ENCODE results near the gene LEFTY1. TPM values are rescaled to one million over a fixed set of nuclear protein-coding genes. Genes with fewer than 3 reads are reported as not detected.

Gene LEFTY1
- polyA plus RNA-seq, 2 donors: 0.02 to 0.10 TPM

- H3K9me3 ChIP-seq (ENCODE audit: control insufficient read depth in 2 of 2, insufficient read depth in 1 of 2, low read depth in 1 of 2, low read length in 1 of 2): no peaks in the 10 kb centered on the region
- no peak overlapping the region for H3K27ac ChIP-seq (ENCODE audit: low read depth in 2 of 2, low read length in 1 of 2)
- H3K27me3 ChIP-seq (ENCODE audit: control insufficient read depth in 1 of 2, insufficient read depth in 2 of 2, low read length in 2 of 2): no peaks in the 10 kb centered on the region
- H3K4me3 ChIP-seq (ENCODE audit: low read depth in 1 of 2, low read length in 2 of 2): no peak overlapping the region
- WGBS, 2 donors: 86 to 93% methylated on average over 6 of the region's 6 CpGs
- peaks cover 0 to 2% of the 10 kb centered on the region in 2 donors for H3K4me1 ChIP-seq (ENCODE audit: control insufficient read depth in 2 of 2, insufficient read depth in 2 of 2, low read length in 1 of 2)
- no peaks in the 10 kb centered on the region for H3K36me3 ChIP-seq (ENCODE audit: control insufficient read depth in 2 of 2, insufficient read depth in 2 of 2, low read length in 1 of 2)
Measured at GRCh38 chr1:225906467-225906866, 17.5 kb upstream of the LEFTY1 start.

- Histone ChIP-seq H3K27ac (ENCODE audit: low read depth in 2 of 2, low read length in 1 of 2) (no peak overlapping the region), H3K27me3 (ENCODE audit: control insufficient read depth in 1 of 2, insufficient read depth in 2 of 2, low read length in 2 of 2) (no peaks in the 10 kb centered on the region), H3K36me3 (ENCODE audit: control insufficient read depth in 2 of 2, insufficient read depth in 2 of 2, low read length in 1 of 2) (no peaks in the 10 kb centered on the region), H3K9me3 (ENCODE audit: control insufficient read depth in 2 of 2, insufficient read depth in 1 of 2, low read depth in 1 of 2, low read length in 1 of 2) (no peaks in the 10 kb centered on the region), H3K4me1 (ENCODE audit: control insufficient read depth in 2 of 2, insufficient read depth in 2 of 2, low read length in 1 of 2) (peaks cover 0 to 2% of the 10 kb centered on the region in 2 donors), H3K4me3 (ENCODE audit: low read depth in 1 of 2, low read length in 2 of 2) (no peak overlapping the region)
- WGBS, 2 donors: 88 to 94% methylated on average over 4 of the region's 4 CpGs
Measured at GRCh38 chr1:225903623-225904022, 14.7 kb upstream of the LEFTY1 start.

GRCh38 chr1:225899044-225899925 is 10.3 kb upstream of the LEFTY1 start:
- 70 to 75% methylated on average over 4 of the region's 4 CpGs for WGBS, 2 donors
- no peak overlapping the region for H3K27ac ChIP-seq (ENCODE audit: low read depth in 2 of 2, low read length in 1 of 2)
- no peak overlapping the region for H3K4me3 ChIP-seq (ENCODE audit: low read depth in 1 of 2, low read length in 2 of 2)
- H3K9me3 ChIP-seq (ENCODE audit: control insufficient read depth in 2 of 2, insufficient read depth in 1 of 2, low read depth in 1 of 2, low read length in 1 of 2): no peaks in the 10 kb centered on the region
- peaks cover 2 to 5% of the 10 kb centered on the region in 2 donors for H3K4me1 ChIP-seq (ENCODE audit: control insufficient read depth in 2 of 2, insufficient read depth in 2 of 2, low read length in 1 of 2)
- H3K27me3 ChIP-seq (ENCODE audit: control insufficient read depth in 1 of 2, insufficient read depth in 2 of 2, low read length in 2 of 2): no peaks in the 10 kb centered on the region
- H3K36me3 ChIP-seq (ENCODE audit: control insufficient read depth in 2 of 2, insufficient read depth in 2 of 2, low read length in 1 of 2): no peaks in the 10 kb centered on the region

- H3K27ac ChIP-seq (ENCODE audit: low read depth in 2 of 2, low read length in 1 of 2): no peak overlapping the region
- peaks cover 2 to 5% of the 10 kb centered on the region in 2 donors for H3K4me1 ChIP-seq (ENCODE audit: control insufficient read depth in 2 of 2, insufficient read depth in 2 of 2, low read length in 1 of 2)
- no peaks in the 10 kb centered on the region for H3K9me3 ChIP-seq (ENCODE audit: control insufficient read depth in 2 of 2, insufficient read depth in 1 of 2, low read depth in 1 of 2, low read length in 1 of 2)
- no peaks in the 10 kb centered on the region for H3K36me3 ChIP-seq (ENCODE audit: control insufficient read depth in 2 of 2, insufficient read depth in 2 of 2, low read length in 1 of 2)
- 83 to 84% methylated on average over 19 of the region's 19 CpGs for WGBS, 2 donors
- no peak overlapping the region for H3K4me3 ChIP-seq (ENCODE audit: low read depth in 1 of 2, low read length in 2 of 2)
- no peaks in the 10 kb centered on the region for H3K27me3 ChIP-seq (ENCODE audit: control insufficient read depth in 1 of 2, insufficient read depth in 2 of 2, low read length in 2 of 2)
Measured at GRCh38 chr1:225897595-225898514, 8.9 kb upstream of the LEFTY1 start.

- Histone ChIP-seq H3K4me3 (ENCODE audit: low read depth in 1 of 2, low read length in 2 of 2) (no peak overlapping the region), H3K9me3 (ENCODE audit: control insufficient read depth in 2 of 2, insufficient read depth in 1 of 2, low read depth in 1 of 2, low read length in 1 of 2) (no peaks in the 10 kb centered on the region), H3K27me3 (ENCODE audit: control insufficient read depth in 1 of 2, insufficient read depth in 2 of 2, low read length in 2 of 2) (no peaks in the 10 kb centered on the region), H3K27ac (ENCODE audit: low read depth in 2 of 2, low read length in 1 of 2) (no peak overlapping the region), H3K36me3 (ENCODE audit: control insufficient read depth in 2 of 2, insufficient read depth in 2 of 2, low read length in 1 of 2) (no peaks in the 10 kb centered on the region), H3K4me1 (ENCODE audit: control insufficient read depth in 2 of 2, insufficient read depth in 2 of 2, low read length in 1 of 2) (peaks cover 2 to 5% of the 10 kb centered on the region in 2 donors)
- 37 to 41% methylated on average over 7 of the region's 7 CpGs for WGBS, 2 donors
Measured at GRCh38 chr1:225896937-225897549, 8.1 kb upstream of the LEFTY1 start.

GRCh38 chr1:225896494-225896893 is 7.5 kb upstream of the LEFTY1 start:
- no peaks in the 10 kb centered on the region for H3K27me3 ChIP-seq (ENCODE audit: control insufficient read depth in 1 of 2, insufficient read depth in 2 of 2, low read length in 2 of 2)
- 50 to 57% methylated on average over 5 of the region's 5 CpGs for WGBS, 2 donors
- peaks cover 2 to 5% of the 10 kb centered on the region in 2 donors for H3K4me1 ChIP-seq (ENCODE audit: control insufficient read depth in 2 of 2, insufficient read depth in 2 of 2, low read length in 1 of 2)
- no peak overlapping the region for H3K4me3 ChIP-seq (ENCODE audit: low read depth in 1 of 2, low read length in 2 of 2)
- no peak overlapping the region for H3K27ac ChIP-seq (ENCODE audit: low read depth in 2 of 2, low read length in 1 of 2)
- H3K36me3 ChIP-seq (ENCODE audit: control insufficient read depth in 2 of 2, insufficient read depth in 2 of 2, low read length in 1 of 2): no peaks in the 10 kb centered on the region
- H3K9me3 ChIP-seq (ENCODE audit: control insufficient read depth in 2 of 2, insufficient read depth in 1 of 2, low read depth in 1 of 2, low read length in 1 of 2): no peaks in the 10 kb centered on the region

- Histone ChIP-seq H3K4me3 (ENCODE audit: low read depth in 1 of 2, low read length in 2 of 2) (no peak overlapping the region), H3K27me3 (ENCODE audit: control insufficient read depth in 1 of 2, insufficient read depth in 2 of 2, low read length in 2 of 2) (no peaks in the 10 kb centered on the region), H3K36me3 (ENCODE audit: control insufficient read depth in 2 of 2, insufficient read depth in 2 of 2, low read length in 1 of 2) (no peaks in the 10 kb centered on the region), H3K4me1 (ENCODE audit: control insufficient read depth in 2 of 2, insufficient read depth in 2 of 2, low read length in 1 of 2) (peaks cover 2% of the 10 kb centered on the region in 2 donors), H3K27ac (ENCODE audit: low read depth in 2 of 2, low read length in 1 of 2) (no peak overlapping the region), H3K9me3 (ENCODE audit: control insufficient read depth in 2 of 2, insufficient read depth in 1 of 2, low read depth in 1 of 2, low read length in 1 of 2) (no peaks in the 10 kb centered on the region)
- 82 to 88% methylated on average over 6 of the region's 6 CpGs for WGBS, 2 donors
Measured at GRCh38 chr1:225892307-225892706, 3.4 kb upstream of the LEFTY1 start.

GRCh38 chr1:225891229-225891972 is 2.5 kb upstream of the LEFTY1 start:
- no peak overlapping the region for H3K27ac ChIP-seq (ENCODE audit: low read depth in 2 of 2, low read length in 1 of 2)
- no peaks in the 10 kb centered on the region for H3K9me3 ChIP-seq (ENCODE audit: control insufficient read depth in 2 of 2, insufficient read depth in 1 of 2, low read depth in 1 of 2, low read length in 1 of 2)
- H3K4me3 ChIP-seq (ENCODE audit: low read depth in 1 of 2, low read length in 2 of 2): no peak overlapping the region
- H3K4me1 ChIP-seq (ENCODE audit: control insufficient read depth in 2 of 2, insufficient read depth in 2 of 2, low read length in 1 of 2): no peaks in the 10 kb centered on the region
- WGBS, 2 donors: 76 to 85% methylated on average over 14 of the region's 14 CpGs
- no peaks in the 10 kb centered on the region for H3K36me3 ChIP-seq (ENCODE audit: control insufficient read depth in 2 of 2, insufficient read depth in 2 of 2, low read length in 1 of 2)
- no peaks in the 10 kb centered on the region for H3K27me3 ChIP-seq (ENCODE audit: control insufficient read depth in 1 of 2, insufficient read depth in 2 of 2, low read length in 2 of 2)

All from esophagus (tissue), 2 donors.